Upper lobe of left lung (tissue), 6 donors: ENCODE data around the gene HTR1D. TPM values are rescaled to one million over a fixed set of nuclear protein-coding genes. Genes with fewer than 3 reads are reported as not detected.

Source experiments
- ATAC-seq, 2 donors: fragments of 200-7000 bp; cut with Tn5 transposase; one replicate each; pipeline ENCODE4 v1.9.1; 2022; ENCODE audit warnings: mild to moderate bottlenecking in 2 of 2, moderate library complexity in 2 of 2; ENCODE audit not compliant: low FRiP score in 2 of 2
- DNase-seq, 2 donors: peaks; one replicate each; pipeline ENCODE4 v3.0.0-alpha.2; 2019 to 2020
- H3K27ac ChIP-seq, 4 donors: fragments of 200-600 bp; sonication (generic); one replicate each; pipeline ENCODE4 v1.5.1; 2016 to 2019
- H3K27me3 ChIP-seq, 4 donors: fragments of 200-600 bp; sonication (generic); one replicate each; pipeline ENCODE4 v1.5.1; 2017 to 2019
- H3K36me3 ChIP-seq, 4 donors: fragments of 200-600 bp; sonication (generic); one replicate each; pipeline ENCODE4 v1.5.1; 2016 to 2019
- H3K4me1 ChIP-seq, 4 donors: fragments of 200-600 bp; sonication (generic); one replicate each; pipeline ENCODE4 v1.5.1; 2018 to 2019
- H3K4me3 ChIP-seq, 4 donors: fragments of 200-600 bp; sonication (generic); one replicate each; pipeline ENCODE4 v1.5.1; 2017 to 2019; ENCODE audit warnings: mild to moderate bottlenecking in 2 of 4, moderate library complexity in 1 of 4
- H3K9me3 ChIP-seq, 4 donors: fragments of 200-600 bp; sonication (generic); one replicate each; pipeline ENCODE4 v1.5.1; 2018 to 2019
- CTCF ChIP-seq, 6 experiments: fragments of 450-650 bp in 4 of 6; fragments of 200-600 bp in 2 of 6; sonication (generic) in 2 of 6; IDR thresholded peaks; one replicate each; pipeline ENCODE4 v1.5.1; 2016 to 2019; ENCODE audit warnings: antibody characterized with exemption in 6 of 6
- EP300 ChIP-seq, 4 donors: sonication (generic); formaldehyde crosslinking; IDR thresholded peaks; one replicate each; pipeline ENCODE4 v1.5.1; 2017; ENCODE audit warnings: antibody characterized with exemption in 4 of 4, control low read depth in 2 of 4
- POLR2A ChIP-seq, 4 donors: fragments of 450-650 bp; IDR thresholded peaks; one replicate each; pipeline ENCODE4 v1.5.1; 2016 to 2017; ENCODE audit warnings: antibody characterized with exemption in 4 of 4, mild to moderate bottlenecking in 2 of 4
- POLR2AphosphoS5 ChIP-seq, 2 donors: sonication (generic); formaldehyde crosslinking; IDR thresholded peaks; one replicate each; pipeline ENCODE4 v1.5.1; 2017; ENCODE audit warnings: antibody characterized with exemption in 2 of 2
- WGBS, 2 donors: methylation state at CpG; one replicate each; pipeline ENCODE4 v1.1.5; 2017 to 2018; 5-methylcytosine and 5-hydroxymethylcytosine counted together
- small RNA-seq, 4 donors: library from RNA; depleted of rRNA; stranded (forward); fragments of <200 nt; gene quantifications; one replicate each; pipeline ENCODE3, GENCODE V24; 2016
- total RNA-seq, 6 donors: library from RNA; depleted of rRNA in 4 of 6; stranded (reverse); fragments of >200 nt in 4 of 6; gene quantifications; one replicate each; pipeline versions ENCODE4 v1.1.0 to v1.2.1, GENCODE V29; 2016 to 2021
- donor health status: DM: no; HTN: no; CAD: no; lungs with moderate emphysema.
- donor health status: DM: no; HTN: yes; CAD: no; lungs with severe emphysema.

The HTR1D gene
- total RNA-seq, 6 donors from 2014 or later = 0.20 to 0.51 (median 0.46) TPM; not detected in 3

DNA sequence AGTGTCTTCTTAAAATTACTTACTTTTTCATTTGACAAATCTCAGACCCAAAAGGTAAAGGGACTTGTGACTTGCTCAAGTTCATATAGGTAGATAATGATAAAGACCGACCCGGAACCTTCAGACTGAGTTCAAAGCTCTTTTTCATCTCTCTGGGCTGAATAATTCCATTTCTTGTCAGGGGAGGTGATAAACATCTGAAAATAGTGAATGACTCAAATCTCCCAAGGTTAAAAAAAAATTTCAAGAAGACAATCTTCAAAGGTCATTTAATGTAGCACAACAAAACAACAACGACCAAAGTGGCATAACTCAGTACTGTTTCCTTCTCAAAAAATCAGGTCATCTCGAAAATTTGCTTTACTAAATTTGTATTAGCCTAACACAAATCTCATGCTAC is 69.2 kb downstream of the HTR1D start:
- no peak for DNase-seq
- no peaks in the 10 kb centered on the region for H3K36me3 ChIP-seq
- no peak overlapping the region for H3K4me3 ChIP-seq
- H3K9me3 ChIP-seq = no peaks in the 10 kb centered on the region
- peaks cover 0 to 12% (median 11%) of the 10 kb centered on the region in 4 donors for H3K4me1 ChIP-seq
- ATAC-seq = no peak
- H3K27me3 ChIP-seq = no peaks in the 10 kb centered on the region
- WGBS, 2 donors = 74 to 75% methylated on average over 4 of the region's 4 CpGs
- no peak for TF ChIP-seq CTCF (IDR thresholded peaks at IDR 0.05)
- TF ChIP-seq POLR2AphosphoS5 (IDR thresholded peaks at IDR 0.05) = no peak
- TF ChIP-seq POLR2A (IDR thresholded peaks at IDR 0.05) = no peak
- TF ChIP-seq EP300 (IDR thresholded peaks at IDR 0.05) = no peak
- H3K27ac ChIP-seq = no peak overlapping the region

Small RNAs within 50 kb of the gene (small RNA-seq; reads per million reads assigned to genes)
- 0 reads per million in 4 donors for gene RNU6-135P
- 0 reads per million in 4 donors for gene RNU6-514P

Other genes with a start within 250 kb of the HTR1D start
- gene LACTBL1, start 244.6 kb downstream of the HTR1D start, total RNA-seq = not detected
- gene TEX46, start 201.7 kb downstream of the HTR1D start, total RNA-seq = not detected
- 10 to 100 TPM; 29.0 to 56.7 (median 42.6) TPM for gene KDM1A, start 198.0 kb downstream of the HTR1D start, total RNA-seq
- 10 to 100 TPM; 12.6 to 33.0 (median 21.2) TPM for gene LUZP1, start 48.6 kb downstream of the HTR1D start, total RNA-seq
- gene HNRNPR, start 126.8 kb upstream of the HTR1D start, total RNA-seq = 10 to 100 TPM; 43.9 to 97.7 (median 73.5) TPM
- gene ZNF436, start 152.3 kb upstream of the HTR1D start, total RNA-seq = 10 to 100 TPM in 2 of 6 donors, 1 to 10 TPM in 4; 5.5 to 11.3 (median 8.2) TPM
- gene TCEA3, start 207.2 kb upstream of the HTR1D start, total RNA-seq = 100 to 1,000 TPM in 1 of 6 donors, 10 to 100 TPM in 5; 32.5 to 141 (median 42.9) TPM